ENCODE measurements around the gene MELTF.

DNA sequence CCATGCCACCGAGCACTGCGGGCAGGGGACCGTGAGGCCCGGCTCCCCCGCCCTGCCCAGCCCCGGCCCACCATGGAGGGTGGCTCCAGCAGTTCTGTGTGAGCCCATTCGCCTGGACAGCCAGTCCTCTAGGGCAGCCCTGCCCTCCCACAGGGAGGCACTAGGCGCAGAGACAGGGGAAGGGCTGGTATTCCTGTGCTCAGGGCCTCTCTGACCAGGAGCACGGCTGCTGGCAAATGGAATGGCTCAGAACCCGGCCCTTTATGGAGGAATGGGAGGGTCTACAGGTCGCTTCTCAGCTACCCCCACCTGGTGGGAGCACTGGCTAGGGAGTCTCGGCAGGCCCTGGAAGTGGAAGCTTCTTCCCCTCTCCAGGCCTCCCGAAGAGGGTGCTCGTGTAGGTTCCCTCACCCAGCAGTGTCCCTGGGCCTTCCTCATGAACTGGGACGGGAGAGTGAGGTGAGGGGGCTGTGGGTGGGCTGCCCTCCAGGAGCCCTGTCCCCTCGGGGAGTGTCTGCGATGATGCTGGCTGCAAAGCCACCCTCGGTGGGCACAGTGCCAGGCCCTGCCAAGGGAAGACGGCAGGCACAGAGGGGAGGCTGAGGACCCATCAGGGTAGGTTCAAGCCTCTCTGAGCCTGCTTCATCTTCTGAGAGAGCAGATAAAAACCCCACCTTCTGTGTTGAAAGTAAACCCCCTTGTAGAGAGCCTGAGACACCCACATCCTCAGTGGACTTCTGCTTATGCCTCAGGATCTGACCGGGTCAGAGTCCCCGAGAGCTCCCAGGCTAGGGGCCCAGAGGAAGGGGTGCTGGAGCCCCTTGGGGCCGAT is 1.5 kb downstream of the MELTF start:
- TF ChIP-seq ZNF274 (IDR thresholded peaks at IDR 0.05; ENCODE audit: low read depth, low read length), result no peak
- TF ChIP-seq YY1 (IDR thresholded peaks at IDR 0.05; ENCODE audit: insufficient read depth, insufficient read length), result no peak

All from NT2/D1 (cell line).